ENCODE data around the gene HSPA1A.

DNA sequence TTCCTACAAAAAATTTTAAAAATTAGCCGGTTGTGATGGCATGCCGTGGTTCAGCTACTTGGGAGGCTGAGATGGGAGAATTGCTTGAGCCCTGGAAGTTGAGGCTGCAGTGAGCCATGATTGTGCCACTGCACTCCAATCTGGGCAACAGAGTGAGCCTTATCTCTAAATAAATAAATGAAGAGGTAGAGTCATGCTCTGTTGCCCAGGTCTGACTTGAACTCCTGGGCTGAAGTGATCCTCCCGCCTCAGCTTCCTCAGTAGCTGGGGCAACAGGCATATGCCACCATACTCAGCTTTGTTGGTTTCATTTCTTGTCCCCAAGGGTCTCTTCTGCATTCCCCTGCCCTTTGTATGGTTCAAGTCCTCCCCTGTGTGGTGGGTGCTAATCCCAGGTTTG, 29.2 kb downstream of the HSPA1A start:
- TF ChIP-seq POLR2A (IDR thresholded peaks at IDR 0.05), result no peak
- TF ChIP-seq, protein P1, sequence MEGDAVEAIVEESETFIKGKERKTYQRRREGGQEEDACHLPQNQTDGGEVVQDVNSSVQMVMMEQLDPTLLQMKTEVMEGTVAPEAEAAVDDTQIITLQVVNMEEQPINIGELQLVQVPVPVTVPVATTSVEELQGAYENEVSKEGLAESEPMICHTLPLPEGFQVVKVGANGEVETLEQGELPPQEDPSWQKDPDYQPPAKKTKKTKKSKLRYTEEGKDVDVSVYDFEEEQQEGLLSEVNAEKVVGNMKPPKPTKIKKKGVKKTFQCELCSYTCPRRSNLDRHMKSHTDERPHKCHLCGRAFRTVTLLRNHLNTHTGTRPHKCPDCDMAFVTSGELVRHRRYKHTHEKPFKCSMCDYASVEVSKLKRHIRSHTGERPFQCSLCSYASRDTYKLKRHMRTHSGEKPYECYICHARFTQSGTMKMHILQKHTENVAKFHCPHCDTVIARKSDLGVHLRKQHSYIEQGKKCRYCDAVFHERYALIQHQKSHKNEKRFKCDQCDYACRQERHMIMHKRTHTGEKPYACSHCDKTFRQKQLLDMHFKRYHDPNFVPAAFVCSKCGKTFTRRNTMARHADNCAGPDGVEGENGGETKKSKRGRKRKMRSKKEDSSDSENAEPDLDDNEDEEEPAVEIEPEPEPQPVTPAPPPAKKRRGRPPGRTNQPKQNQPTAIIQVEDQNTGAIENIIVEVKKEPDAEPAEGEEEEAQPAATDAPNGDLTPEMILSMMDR (IDR thresholded peaks at IDR 0.05), result no peak

All from adrenal gland (tissue), 5 donors.